OCI-LY7 (cell line): Measurements from ENCODE around the gene HCRTR1. TPM values are rescaled to one million over a fixed set of nuclear protein-coding genes. Genes with fewer than 3 reads are reported as not detected.

Source experiments
- BruUV-seq: library from RNA; stranded (reverse); fragments of 400-500 nt; replicated peaks from 2 replicates; lab custom pipeline; 2021; lab: Mats Ljungman, UMichigan
- CTCF ChIA-PET: fragments of 300-600 bp; sonication (Branson Sonifier 250); formaldehyde crosslinking; loops from one replicate; lab custom pipeline; 2022; ENCODE audit warnings: antibody characterized with exemption; ENCODE audit not compliant: unreplicated experiment; lab: Charles Lee
- POLR2A ChIA-PET: fragments of 300-600 bp; sonication (Branson Sonifier 250); formaldehyde crosslinking; loops from one replicate; lab custom pipeline; 2022; ENCODE audit warnings: antibody characterized with exemption; lab: Charles Lee
- DNase-seq: peaks from one replicate; pipeline ENCODE4 v3.0.0-alpha.2; 2015; ENCODE audit warnings: low spot score
- H2AFZ ChIP-seq: fragments of 200-600 bp; sonication (generic), shearing (Covaris generic); 2 replicates; pipeline ENCODE4 v1.6.1; 2014; ENCODE audit warnings: mild to moderate bottlenecking, antibody characterized with exemption, low read length, moderate library complexity
- H3K27ac ChIP-seq: fragments of 200-600 bp; sonication (generic); 2 replicates; pipeline ENCODE4 v1.5.1; 2014; ENCODE audit warnings: mixed run types, low read depth, mild to moderate bottlenecking, moderate library complexity, low read length, inconsistent platforms; ENCODE audit not compliant: poor library complexity, severe bottlenecking
- H3K36me3 ChIP-seq: fragments of 200-600 bp; sonication (generic); 2 replicates; pipeline ENCODE4 v1.6.1; 2014; ENCODE audit warnings: mild to moderate bottlenecking, antibody characterized with exemption, low read length, moderate library complexity, mixed read lengths; ENCODE audit not compliant: insufficient read depth
- H3K4me1 ChIP-seq: fragments of 200-600 bp; sonication (generic); 2 replicates; pipeline ENCODE4 v1.5.1; 2014; ENCODE audit warnings: mild to moderate bottlenecking, low read length; ENCODE audit not compliant: insufficient read depth, poor library complexity, severe bottlenecking
- H3K4me2 ChIP-seq: fragments of 200-600 bp; sonication (generic); 2 replicates; pipeline ENCODE4 v1.6.1; 2014; ENCODE audit warnings: mild to moderate bottlenecking, low read length
- H3K4me3 ChIP-seq: fragments of 200-600 bp; sonication (generic); 2 replicates; pipeline ENCODE4 v1.5.1; 2014; ENCODE audit warnings: mild to moderate bottlenecking, low read depth, low read length; ENCODE audit not compliant: poor library complexity, severe bottlenecking
- H3K79me2 ChIP-seq: fragments of 200-600 bp; sonication (generic); 2 replicates; pipeline ENCODE4 v1.6.1; 2016; ENCODE audit warnings: low read depth, mild to moderate bottlenecking, low read length, moderate library complexity, mixed read lengths; ENCODE audit not compliant: insufficient read depth
- H3K9me2 ChIP-seq: fragments of 200-600 bp; sonication (generic); 2 replicates; pipeline ENCODE4 v1.6.1; 2016; ENCODE audit warnings: mild to moderate bottlenecking, low read length, mixed read lengths; ENCODE audit not compliant: insufficient read depth
- H3K9me3 ChIP-seq: fragments of 200-600 bp; sonication (generic); 2 replicates; pipeline ENCODE4 v1.6.1; 2014; ENCODE audit warnings: mild to moderate bottlenecking, mixed run types, low read length, mixed read lengths
- H4K20me1 ChIP-seq: fragments of 200-600 bp; sonication (generic); 2 replicates; pipeline ENCODE4 v1.6.1; 2014; ENCODE audit warnings: mild to moderate bottlenecking, antibody characterized with exemption, low read length, moderate library complexity, mixed read lengths; ENCODE audit not compliant: insufficient read depth
- CTCF ChIP-seq: fragments of 200-600 bp; sonication (generic); conservative IDR thresholded peaks from 2 replicates; pipeline ENCODE4 v1.5.1; 2014; ENCODE audit warnings: mild to moderate bottlenecking, antibody characterized with exemption, low read length, moderate library complexity, mixed read lengths
- EZH2phosphoT487 ChIP-seq: fragments of 200-600 bp; sonication (generic); IDR thresholded peaks from 2 replicates; pipeline ENCODE4 v1.6.1; 2018; ENCODE audit warnings: low read depth, borderline replicate concordance, mild to moderate bottlenecking, mixed run types, antibody characterized with exemption, low read length, moderate library complexity, mixed read lengths
- intact Hi-C: fragments of 100-400 bp; cut with micrococcal nuclease; formaldehyde crosslinking; loops from one replicate; pipeline ENCODE4 v1.10.0; 2022; ENCODE audit not compliant: unreplicated experiment
- total RNA-seq, 2 experiments: library from RNA; depleted of rRNA in 1 of 2; stranded (reverse); fragments of >200 nt in 1 of 2; shearing (Covaris generic) in 1 of 2; gene quantifications; 2 replicates each; pipeline ENCODE4 v1.2.3, GENCODE V29; 2014 to 2022

Gene HCRTR1
- total RNA-seq, 2 experiments from 2014 or later = not detected

GRCh38 chr1:31661856-31662255, 44.4 kb downstream of the HCRTR1 start:
- intact Hi-C loops = loop anchor here (5.0 kb wide), 1 partner anchor 45 kb away; no protein-coding TSS in a partner anchor
- TF ChIP-seq EZH2phosphoT487 (no peak), CTCF (no peak)
- Histone ChIP-seq H3K9me3 (no peaks in the 10 kb centered on the region), H3K4me3 (no peak overlapping the region), H3K4me1 (no peaks in the 10 kb centered on the region), H3K27ac (no peak overlapping the region), H3K9me2 (no peaks in the 10 kb centered on the region), H3K4me2 (no peak overlapping the region), H3K79me2 (no peaks in the 10 kb centered on the region), H4K20me1 (no peaks in the 10 kb centered on the region), H2AFZ (no peak overlapping the region), H3K36me3 (no peaks in the 10 kb centered on the region)
- no peak for DNase-seq
- ChIA-PET POLR2A (no interaction called here), CTCF (interaction anchor here (0.5 to 1.3 kb wide), 4 partner anchors 17 to 609 kb away, joined by 3 to 5 read pairs (median 4); partner anchors contain the start of gene PEF1)
- no TSS peak for BruUV-seq

- ChIA-PET CTCF (interaction anchor here (0.5 to 1.3 kb wide), 2 partner anchors 83 to 609 kb away, joined by 3 to 4 read pairs; no protein-coding TSS in a partner anchor), POLR2A (no interaction called here)
- BruUV-seq = no TSS peak
- Histone ChIP-seq H3K9me3 (no peaks in the 10 kb centered on the region), H3K4me1 (no peaks in the 10 kb centered on the region), H3K36me3 (no peaks in the 10 kb centered on the region), H2AFZ (no peak overlapping the region), H4K20me1 (no peaks in the 10 kb centered on the region), H3K4me3 (no peak overlapping the region), H3K4me2 (no peak overlapping the region), H3K9me2 (no peaks in the 10 kb centered on the region), H3K27ac (no peak overlapping the region), H3K79me2 (no peaks in the 10 kb centered on the region)
- DNase-seq = no peak
- TF ChIP-seq CTCF = no peak
- intact Hi-C loops = loop anchor here (5.0 kb wide), 1 partner anchor 45 kb away; no protein-coding TSS in a partner anchor
Measured at GRCh38 chr1:31662463-31662862, 45.0 kb downstream of the HCRTR1 start.
